GM19043 (cell line): ENCODE results near the gene PLAC8.
"Not testable (repeated sequence)": the region's sequence is repeated elsewhere in the genome, so short reads cannot be mapped to it uniquely, and the experiment has no call there.

ENCODE experiments used
- ATAC-seq: cut with Tn5 transposase; IDR thresholded peaks from one replicate; pipeline ENCODE4 v1.9.1; 2021; ENCODE audit warnings: low read depth; ENCODE audit not compliant: unreplicated experiment

PLAC8 gene

GRCh38 chr4:83112678-83113428 is 1.7 kb downstream of the PLAC8 start:
- no peak for ATAC-seq

- peak; percentile 34 for ATAC-seq
Observed at GRCh38 chr4:83112231-83112630, 2.3 kb downstream of the PLAC8 start.

- not testable (repeated sequence) for ATAC-seq
Observed at GRCh38 chr4:83111751-83112141, 2.8 kb downstream of the PLAC8 start.

- ATAC-seq: no peak
Observed at GRCh38 chr4:83110970-83111750, 3.4 kb downstream of the PLAC8 start.

GRCh38 chr4:83110223-83110945 is 4.1 kb downstream of the PLAC8 start:
- ATAC-seq: peak; percentile 59

GRCh38 chr4:83109480-83110222 is 4.9 kb downstream of the PLAC8 start:
- ATAC-seq: peak; percentile 2

GRCh38 chr4:83108101-83108861 is 6.2 kb downstream of the PLAC8 start:
- no peak for ATAC-seq

- ATAC-seq: no peak
Observed at GRCh38 chr4:83107631-83108030, 6.9 kb downstream of the PLAC8 start.

- no peak for ATAC-seq
Observed at GRCh38 chr4:83104991-83105390, 9.5 kb downstream of the PLAC8 start.

GRCh38 chr4:83096397-83096796 is 18.1 kb downstream of the PLAC8 start:
- ATAC-seq: no peak

- no peak for ATAC-seq
Observed at GRCh38 chr4:83093060-83093640, 21.4 kb downstream of the PLAC8 start.

GRCh38 chr4:83089410-83090157 is 24.9 kb downstream of the PLAC8 start:
- ATAC-seq: no peak

GRCh38 chr4:83084956-83085355 is 29.6 kb downstream of the PLAC8 start:
- ATAC-seq: not testable (repeated sequence)

- no peak for ATAC-seq
Observed at GRCh38 chr4:83083925-83084475, 30.5 kb downstream of the PLAC8 start.

GRCh38 chr4:83082777-83083176 is 31.8 kb downstream of the PLAC8 start:
- no peak for ATAC-seq

- no peak for ATAC-seq
Observed at GRCh38 chr4:83080561-83080960, 34.0 kb downstream of the PLAC8 start.

- no peak for ATAC-seq
Observed at GRCh38 chr4:83075311-83076095, 39.0 kb downstream of the PLAC8 start.

GRCh38 chr4:83074783-83075182 is 39.7 kb downstream of the PLAC8 start:
- peak; percentile 41 for ATAC-seq
